HG03097 (cell line): ENCODE data around the gene CLSTN2.

Source experiments
- ATAC-seq: cut with Tn5 transposase; IDR thresholded peaks from one replicate; pipeline ENCODE4 v1.9.1; 2021; ENCODE audit not compliant: unreplicated experiment, low FRiP score

Gene CLSTN2

GRCh38 chr3:139940622-139941021 lies 5.6 kb downstream of the CLSTN2 start:
- no peak for ATAC-seq

- no peak for ATAC-seq
Measured at GRCh38 chr3:139941580-139941979, 6.6 kb downstream of the CLSTN2 start.

- ATAC-seq = no peak
Measured at GRCh38 chr3:139944256-139944910, 9.4 kb downstream of the CLSTN2 start.

- ATAC-seq = no peak
Measured at GRCh38 chr3:139945386-139945785, 10.4 kb downstream of the CLSTN2 start.

GRCh38 chr3:139945942-139946341 lies 11.0 kb downstream of the CLSTN2 start:
- ATAC-seq = no peak

GRCh38 chr3:139948467-139948866 lies 13.5 kb downstream of the CLSTN2 start:
- no peak for ATAC-seq

GRCh38 chr3:139948898-139949297 lies 13.9 kb downstream of the CLSTN2 start:
- no peak for ATAC-seq

GRCh38 chr3:139953131-139953910 lies 18.3 kb downstream of the CLSTN2 start:
- no peak for ATAC-seq

- no peak for ATAC-seq
Measured at GRCh38 chr3:139954146-139954860, 19.3 kb downstream of the CLSTN2 start.

GRCh38 chr3:139957844-139958243 lies 22.9 kb downstream of the CLSTN2 start:
- no peak for ATAC-seq

GRCh38 chr3:139969386-139969785 lies 34.4 kb downstream of the CLSTN2 start:
- no peak for ATAC-seq

- ATAC-seq = no peak
Measured at GRCh38 chr3:139970526-139970925, 35.5 kb downstream of the CLSTN2 start.

- ATAC-seq = no peak
Measured at GRCh38 chr3:139974809-139975425, 39.9 kb downstream of the CLSTN2 start.

GRCh38 chr3:139975594-139976365 lies 40.8 kb downstream of the CLSTN2 start:
- no peak for ATAC-seq

GRCh38 chr3:139978966-139979365 lies 44.0 kb downstream of the CLSTN2 start:
- no peak for ATAC-seq

- ATAC-seq = no peak
Measured at GRCh38 chr3:139979991-139980390, 45.0 kb downstream of the CLSTN2 start.

- no peak for ATAC-seq
Measured at GRCh38 chr3:139982404-139982803, 47.4 kb downstream of the CLSTN2 start.

- ATAC-seq = no peak
Measured at GRCh38 chr3:139985576-139985975, 50.6 kb downstream of the CLSTN2 start.

GRCh38 chr3:139987908-139988307 lies 52.9 kb downstream of the CLSTN2 start:
- no peak for ATAC-seq

- ATAC-seq = no peak
Measured at GRCh38 chr3:139988472-139989156, 53.6 kb downstream of the CLSTN2 start.
